Stimulated activated naive CD8-positive, alpha-beta T cell treated with anti-CD3 and anti-CD28 coated beads, Interleukin-15, Interleukin-2, amounts not matched to agents 100 ng/mL and 50 ng/mL, for 24 hours (primary cell): ENCODE data around the gene SORCS2.
A peak's percentile ranks its signal among the peaks of the same experiment; 100 is the strongest.

Experiments used
- H3K27ac Mint-ChIP-seq: one replicate; pipeline ENCODE4 v1.8.0; 2021; ENCODE audit warnings: mild to moderate bottlenecking, mixed read lengths
- H3K27me3 Mint-ChIP-seq: one replicate; pipeline ENCODE4 v1.8.0; 2021; ENCODE audit warnings: mixed read lengths
- H3K36me3 Mint-ChIP-seq: one replicate; pipeline ENCODE4 v1.8.0; 2021; ENCODE audit warnings: low read depth, mixed read lengths
- H3K4me1 Mint-ChIP-seq: one replicate; pipeline ENCODE4 v1.8.0; 2021; ENCODE audit warnings: low read depth, mixed read lengths
- H3K4me3 Mint-ChIP-seq: one replicate; pipeline ENCODE4 v1.8.0; 2021; ENCODE audit warnings: mild to moderate bottlenecking, mixed read lengths
- H3K9me3 Mint-ChIP-seq: one replicate; pipeline ENCODE4 v1.8.0; 2021; ENCODE audit warnings: mixed read lengths

SORCS2 gene

DNA sequence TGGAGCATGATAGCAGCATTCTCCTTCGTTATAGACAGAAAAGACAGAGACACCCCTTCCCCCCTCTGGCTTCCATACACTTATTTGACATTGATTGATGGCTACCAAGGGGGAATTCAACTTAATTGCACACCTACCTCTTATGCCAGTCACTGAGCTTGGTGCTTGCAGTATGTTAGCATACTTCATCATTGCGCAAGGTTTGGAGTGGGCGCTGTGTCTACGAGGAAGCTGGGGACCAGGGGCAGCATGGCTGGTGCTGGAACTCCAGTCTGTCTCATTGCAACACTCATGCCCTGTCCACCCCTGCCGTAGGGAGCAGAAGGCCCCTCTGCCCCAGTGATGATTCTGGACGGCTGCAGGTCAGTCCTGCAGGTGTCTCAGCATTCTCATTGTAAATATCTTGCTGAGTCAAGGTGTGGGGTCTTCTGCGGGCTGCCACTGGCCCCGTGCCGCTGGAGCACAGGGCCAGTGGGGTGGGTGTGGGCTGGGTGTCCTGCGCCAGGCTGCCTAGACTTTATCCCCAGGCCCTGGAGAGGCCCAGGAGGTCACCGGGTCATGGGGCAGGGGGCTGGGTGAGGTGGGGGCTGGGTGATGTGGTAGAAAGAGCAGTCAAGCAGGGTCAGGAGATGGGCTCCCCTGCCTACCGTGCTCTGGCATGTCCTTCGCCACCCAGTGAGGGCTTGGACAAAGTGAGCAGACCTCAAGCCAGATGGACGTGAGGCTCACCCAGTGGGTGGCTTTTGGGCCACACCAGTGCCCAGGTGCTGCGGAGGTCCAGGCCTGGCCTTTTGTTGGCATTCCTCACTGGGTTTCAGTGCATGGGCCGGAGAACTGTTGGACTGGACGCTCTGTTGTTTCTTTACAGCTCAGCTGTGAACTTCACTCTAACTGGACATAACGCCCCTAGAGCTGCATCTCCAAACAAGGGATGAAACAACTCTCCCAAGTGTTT lies 156.9 kb downstream of the SORCS2 start:
- H3K4me3 Mint-ChIP-seq: no peak overlapping the region
- H3K36me3 Mint-ChIP-seq: no peaks in the 10 kb centered on the region
- H3K27ac Mint-ChIP-seq: no peak overlapping the region
- H3K9me3 Mint-ChIP-seq: peaks cover 9% of the 10 kb centered on the region
- H3K27me3 Mint-ChIP-seq: peaks cover 8% of the 10 kb centered on the region
- no peaks in the 10 kb centered on the region for H3K4me1 Mint-ChIP-seq

DNA sequence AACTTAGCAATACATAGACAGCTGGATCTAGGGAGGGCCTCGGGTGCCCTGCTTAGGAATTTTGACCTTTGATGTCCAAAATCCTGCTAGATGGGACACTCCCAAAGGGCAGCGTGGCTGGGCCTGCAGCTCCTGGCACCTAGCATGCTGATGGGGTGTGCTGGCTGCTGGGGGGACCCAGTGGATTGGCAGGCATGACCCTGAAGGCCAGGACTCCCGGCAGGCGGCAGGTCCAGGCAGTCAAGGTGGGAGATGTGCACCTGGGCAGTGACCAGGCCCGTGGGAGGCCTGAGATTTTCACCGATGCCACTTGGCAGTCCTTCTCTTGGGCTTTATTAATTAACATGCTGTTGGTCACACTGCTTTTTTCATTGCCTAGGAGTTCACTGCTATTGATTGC lies 158.1 kb downstream of the SORCS2 start:
- no peaks in the 10 kb centered on the region for H3K36me3 Mint-ChIP-seq

DNA sequence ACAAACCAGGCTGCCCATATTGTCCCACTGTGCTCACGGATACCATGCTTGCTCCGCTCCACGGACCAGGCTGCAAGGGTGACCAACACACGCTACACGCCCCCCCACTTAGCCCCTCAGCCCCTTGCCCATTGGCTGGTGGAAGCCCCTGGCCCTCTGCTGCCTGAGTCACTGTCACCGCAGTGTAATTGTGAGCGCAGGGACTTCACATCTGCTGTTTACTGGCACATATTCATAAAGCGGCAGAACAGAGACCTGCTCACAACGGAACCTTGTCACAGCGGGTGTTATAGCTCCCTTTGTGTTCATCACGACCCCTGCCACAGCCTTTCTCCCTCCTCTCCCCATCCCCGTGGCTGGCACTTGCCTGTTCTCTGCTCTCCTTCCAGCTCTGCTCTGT lies 158.7 kb downstream of the SORCS2 start:
- Mint-ChIP-seq H3K4me1 (no peaks in the 10 kb centered on the region), H3K27me3 (peaks cover 8% of the 10 kb centered on the region), H3K4me3 (no peak overlapping the region), H3K27ac (peak overlapping the region; percentile 7), H3K9me3 (peaks cover 9% of the 10 kb centered on the region), H3K36me3 (no peaks in the 10 kb centered on the region)

More for the DNA sequence above, 158.1 kb downstream of the SORCS2 start:
- peaks cover 8% of the 10 kb centered on the region for H3K27me3 Mint-ChIP-seq
- H3K4me1 Mint-ChIP-seq: no peaks in the 10 kb centered on the region
- no peak overlapping the region for H3K4me3 Mint-ChIP-seq
- H3K9me3 Mint-ChIP-seq: peaks cover 9% of the 10 kb centered on the region
- no peak overlapping the region for H3K27ac Mint-ChIP-seq

DNA sequence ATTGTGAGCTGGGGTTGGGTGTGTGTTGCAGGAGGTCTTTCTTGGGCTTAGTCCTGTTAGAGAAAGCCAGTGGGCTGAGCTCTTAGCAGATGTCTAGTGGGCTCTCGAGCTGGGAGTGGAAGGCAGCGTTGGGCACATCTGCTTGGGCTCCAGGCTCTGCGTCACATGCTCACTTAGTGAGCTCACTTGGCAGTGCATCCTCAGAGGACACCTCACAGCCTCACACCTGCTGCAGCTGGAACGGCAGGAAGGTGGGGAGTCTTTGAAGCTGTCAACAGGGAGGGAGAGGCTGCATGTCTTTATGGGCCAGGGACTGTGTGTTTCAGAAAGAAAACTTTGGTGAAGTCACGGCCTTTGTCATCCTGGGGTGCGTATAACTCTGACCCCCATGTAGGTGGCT lies 160.1 kb downstream of the SORCS2 start:
- H3K27me3 Mint-ChIP-seq: peaks cover 8% of the 10 kb centered on the region
- no peak overlapping the region for H3K27ac Mint-ChIP-seq
- no peak overlapping the region for H3K4me3 Mint-ChIP-seq
- no peaks in the 10 kb centered on the region for H3K36me3 Mint-ChIP-seq
- no peaks in the 10 kb centered on the region for H3K4me1 Mint-ChIP-seq
- peaks cover 4% of the 10 kb centered on the region for H3K9me3 Mint-ChIP-seq

DNA sequence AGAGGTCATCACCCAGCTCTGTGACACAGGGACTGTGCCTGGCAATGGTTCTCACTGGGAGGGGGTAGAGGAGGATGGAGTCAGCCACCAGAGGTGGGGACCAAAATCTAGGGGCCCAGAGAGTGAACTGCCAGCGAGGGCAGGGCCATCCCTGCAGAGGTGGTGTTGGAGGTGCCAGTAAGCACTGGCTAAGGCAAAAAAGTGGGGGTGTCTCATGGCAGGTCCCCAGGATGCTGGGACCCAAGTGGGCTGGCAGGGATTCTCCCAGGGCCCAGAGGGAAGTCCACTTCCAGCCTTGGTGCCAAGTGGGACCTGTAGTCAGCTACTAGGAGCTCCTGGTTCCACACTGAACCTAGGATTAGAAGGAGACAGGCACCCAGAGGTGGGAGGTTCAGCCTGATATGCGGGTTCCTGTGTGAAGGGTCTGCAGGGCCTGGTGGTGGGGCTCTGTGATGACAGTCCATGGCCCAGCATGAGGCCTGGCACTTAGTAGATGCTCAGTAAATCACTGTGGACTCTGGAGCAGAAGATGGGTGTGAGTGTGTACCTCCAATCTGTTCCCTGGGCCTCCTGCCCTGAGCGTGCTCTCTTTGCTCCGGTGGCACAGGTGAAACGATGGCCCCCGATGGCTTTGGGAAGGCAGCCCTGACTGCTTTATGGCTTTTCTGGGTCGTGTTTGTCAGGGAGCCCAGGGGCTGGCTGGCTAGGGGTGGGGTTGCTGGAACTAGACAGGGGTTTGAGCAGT lies 160.9 kb downstream of the SORCS2 start:
- no peaks in the 10 kb centered on the region for H3K9me3 Mint-ChIP-seq
- no peak overlapping the region for H3K4me3 Mint-ChIP-seq
- H3K36me3 Mint-ChIP-seq: no peaks in the 10 kb centered on the region
- H3K4me1 Mint-ChIP-seq: no peaks in the 10 kb centered on the region
- peaks cover 8% of the 10 kb centered on the region for H3K27me3 Mint-ChIP-seq
- no peak overlapping the region for H3K27ac Mint-ChIP-seq

DNA sequence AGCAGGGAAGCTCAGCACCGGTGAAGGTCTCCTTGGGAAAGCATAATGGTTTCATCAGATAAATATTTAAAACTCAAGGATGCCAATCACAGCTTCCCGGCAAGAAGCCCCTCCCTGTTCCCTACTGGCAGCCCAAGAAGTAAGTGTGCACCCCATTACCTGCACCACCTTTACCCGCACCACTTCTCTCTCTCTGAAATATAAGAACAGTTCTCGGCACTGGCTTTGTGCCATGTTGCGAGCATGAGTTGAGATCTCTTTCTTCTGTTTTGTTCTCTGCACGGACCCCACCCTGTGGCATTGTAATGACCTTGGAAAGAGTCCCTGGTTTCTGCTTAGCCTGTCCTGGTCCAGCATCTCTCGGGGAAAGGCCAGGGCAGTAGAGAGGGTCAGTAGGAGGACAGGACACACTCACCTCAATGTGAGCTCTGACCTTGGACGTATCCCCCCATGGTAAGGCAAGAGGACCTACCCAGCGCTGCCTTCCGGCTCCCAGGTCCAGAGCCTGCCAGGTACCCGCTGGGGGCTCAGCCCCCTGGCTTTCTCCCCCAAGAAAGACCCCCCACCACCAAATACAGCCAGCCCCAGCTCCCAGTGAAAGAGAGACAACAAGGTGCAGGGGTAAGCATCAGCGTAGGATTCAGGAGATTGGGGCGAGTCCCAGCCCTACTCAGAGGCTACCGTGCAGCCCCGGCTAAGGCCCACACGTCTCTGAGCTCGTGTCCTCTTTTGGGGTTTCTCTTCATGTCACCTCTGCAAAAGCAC lies 161.7 kb downstream of the SORCS2 start:
- Mint-ChIP-seq H3K27ac (no peak overlapping the region), H3K27me3 (peaks cover 8% of the 10 kb centered on the region), H3K36me3 (no peaks in the 10 kb centered on the region), H3K4me1 (no peaks in the 10 kb centered on the region), H3K9me3 (no peaks in the 10 kb centered on the region), H3K4me3 (no peak overlapping the region)

DNA sequence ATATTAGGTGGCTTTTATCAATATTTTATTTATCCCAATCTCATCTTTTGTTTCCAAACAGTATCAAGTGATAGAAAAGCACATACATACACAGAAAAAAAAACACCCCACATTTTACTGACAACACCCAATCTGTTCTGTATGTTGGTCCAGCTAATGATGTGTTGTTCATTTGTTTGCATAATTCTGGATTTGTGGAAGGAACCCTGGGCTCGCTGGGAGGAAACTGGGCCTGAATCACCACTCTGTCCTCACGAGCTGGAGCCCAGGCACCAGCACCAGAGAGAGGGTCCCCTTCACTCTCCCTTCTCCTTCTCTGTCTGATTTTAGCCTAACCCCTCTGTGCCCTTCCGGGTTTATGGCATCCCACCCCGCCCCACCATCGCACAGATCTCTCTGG lies 162.6 kb downstream of the SORCS2 start:
- no peak overlapping the region for H3K4me3 Mint-ChIP-seq
- no peaks in the 10 kb centered on the region for H3K9me3 Mint-ChIP-seq
- H3K4me1 Mint-ChIP-seq: no peaks in the 10 kb centered on the region
- peaks cover 8% of the 10 kb centered on the region for H3K27me3 Mint-ChIP-seq
- H3K27ac Mint-ChIP-seq: no peak overlapping the region
- H3K36me3 Mint-ChIP-seq: no peaks in the 10 kb centered on the region

DNA sequence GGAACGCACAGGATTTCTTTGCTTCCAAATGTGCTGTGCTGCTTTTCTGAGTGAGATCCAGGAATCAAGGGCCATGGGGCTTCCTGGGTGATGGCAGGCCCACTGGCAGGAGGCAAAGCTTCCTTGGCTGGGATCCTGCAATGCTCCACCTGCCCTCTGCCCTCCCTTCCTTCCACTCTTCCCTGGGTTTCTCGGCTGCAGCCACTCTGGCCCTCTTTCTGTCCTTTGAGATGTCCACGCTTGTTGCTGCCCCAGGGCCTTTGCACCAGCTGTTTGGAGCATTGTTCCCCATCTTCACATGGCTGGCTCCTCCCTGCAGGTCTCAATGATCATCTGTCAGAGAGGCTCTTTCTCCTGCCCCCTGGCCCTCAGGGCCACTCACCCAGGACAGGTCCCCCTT lies 163.5 kb downstream of the SORCS2 start:
- Mint-ChIP-seq H3K4me1 (no peaks in the 10 kb centered on the region), H3K36me3 (no peaks in the 10 kb centered on the region), H3K4me3 (no peak overlapping the region), H3K27ac (no peak overlapping the region), H3K9me3 (no peaks in the 10 kb centered on the region), H3K27me3 (peaks cover 8% of the 10 kb centered on the region)

DNA sequence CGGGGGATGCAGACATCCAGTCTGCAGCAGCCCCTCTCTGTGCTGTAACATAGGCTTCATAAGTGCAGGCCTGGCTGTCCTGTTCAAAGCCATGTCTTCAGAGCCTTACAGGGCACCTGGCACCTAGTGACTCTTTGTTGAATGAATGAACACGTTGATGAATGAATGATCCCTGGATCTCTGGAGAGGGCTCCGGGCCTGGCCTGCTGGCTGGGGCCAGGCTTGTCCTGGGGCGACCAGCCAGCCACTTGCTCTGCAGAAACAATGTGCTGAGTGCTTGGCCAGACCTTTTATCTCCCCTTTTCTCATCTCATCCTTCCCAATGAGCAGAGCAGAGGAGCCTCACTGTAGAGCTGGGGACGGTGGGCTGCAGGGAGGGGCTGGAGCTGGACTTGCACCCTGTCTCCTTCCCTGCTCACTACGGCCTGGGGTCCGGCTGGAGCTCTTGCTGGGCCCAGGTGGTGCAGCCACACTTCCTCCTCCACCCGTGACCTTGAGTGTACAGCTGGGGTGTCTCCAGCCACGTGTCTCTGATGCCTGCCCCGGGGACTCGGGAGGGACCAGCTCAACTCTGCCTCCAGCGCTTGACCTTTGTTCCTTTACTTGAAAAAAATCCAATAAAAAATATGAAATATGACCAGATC lies 164.5 kb downstream of the SORCS2 start:
- Mint-ChIP-seq H3K9me3 (no peaks in the 10 kb centered on the region), H3K27ac (no peak overlapping the region), H3K27me3 (peaks cover 7% of the 10 kb centered on the region), H3K4me3 (no peak overlapping the region), H3K4me1 (no peaks in the 10 kb centered on the region), H3K36me3 (no peaks in the 10 kb centered on the region)

DNA sequence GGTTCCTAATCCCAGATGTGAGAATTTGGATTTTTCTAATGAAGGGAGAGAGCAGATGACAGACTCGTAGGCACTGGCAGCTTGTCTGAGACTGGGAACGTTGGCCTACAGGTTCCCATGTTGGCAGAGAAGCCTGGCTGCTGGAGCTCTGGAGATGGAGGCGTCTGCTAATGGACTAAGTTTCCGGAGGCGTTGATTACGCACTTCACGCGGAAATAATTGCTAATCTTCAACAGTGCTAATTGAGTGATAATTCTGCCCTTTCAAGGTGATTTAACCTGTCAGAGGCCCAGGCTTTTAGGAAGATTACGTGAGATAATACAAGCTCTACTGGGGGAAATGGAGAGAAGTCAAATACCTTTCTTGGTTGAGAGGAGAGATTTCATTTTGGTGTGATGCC lies 165.0 kb downstream of the SORCS2 start:
- Mint-ChIP-seq H3K9me3 (no peaks in the 10 kb centered on the region), H3K27ac (no peak overlapping the region), H3K36me3 (no peaks in the 10 kb centered on the region), H3K27me3 (peaks cover 1% of the 10 kb centered on the region), H3K4me3 (no peak overlapping the region), H3K4me1 (no peaks in the 10 kb centered on the region)

DNA sequence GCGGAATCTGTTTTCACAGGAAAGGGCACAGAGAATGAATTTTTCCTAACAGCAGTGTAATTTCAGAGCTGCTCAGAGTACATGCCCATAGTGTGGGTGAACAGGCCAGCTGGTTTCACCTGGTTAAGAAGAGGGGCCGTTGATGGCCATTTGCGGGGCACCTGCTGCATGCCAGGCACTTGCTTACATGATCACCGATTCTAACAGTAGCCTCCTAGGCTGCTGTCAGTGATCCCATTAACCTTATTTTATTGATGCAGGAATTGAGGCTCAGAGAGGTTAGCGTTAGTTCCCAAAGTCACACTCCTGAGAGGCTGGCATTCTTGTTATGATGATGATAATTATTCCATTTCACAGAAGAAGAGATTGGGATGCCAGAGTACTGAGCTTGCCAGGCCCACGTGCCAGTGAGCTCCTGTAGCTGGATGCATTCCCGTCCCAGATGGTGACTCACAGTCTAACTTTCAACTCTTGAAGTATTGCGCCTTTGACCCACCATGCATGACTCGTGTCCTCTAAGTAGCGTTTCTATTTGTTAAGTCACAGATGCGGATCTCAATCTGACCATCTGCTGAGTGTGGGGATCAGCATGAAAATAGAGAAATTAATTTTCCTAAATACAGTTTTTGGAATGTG lies 165.9 kb downstream of the SORCS2 start:
- H3K27ac Mint-ChIP-seq: no peak overlapping the region
- no peaks in the 10 kb centered on the region for H3K9me3 Mint-ChIP-seq
- H3K36me3 Mint-ChIP-seq: no peaks in the 10 kb centered on the region
- H3K27me3 Mint-ChIP-seq: no peaks in the 10 kb centered on the region
- H3K4me1 Mint-ChIP-seq: no peaks in the 10 kb centered on the region
- H3K4me3 Mint-ChIP-seq: no peak overlapping the region

DNA sequence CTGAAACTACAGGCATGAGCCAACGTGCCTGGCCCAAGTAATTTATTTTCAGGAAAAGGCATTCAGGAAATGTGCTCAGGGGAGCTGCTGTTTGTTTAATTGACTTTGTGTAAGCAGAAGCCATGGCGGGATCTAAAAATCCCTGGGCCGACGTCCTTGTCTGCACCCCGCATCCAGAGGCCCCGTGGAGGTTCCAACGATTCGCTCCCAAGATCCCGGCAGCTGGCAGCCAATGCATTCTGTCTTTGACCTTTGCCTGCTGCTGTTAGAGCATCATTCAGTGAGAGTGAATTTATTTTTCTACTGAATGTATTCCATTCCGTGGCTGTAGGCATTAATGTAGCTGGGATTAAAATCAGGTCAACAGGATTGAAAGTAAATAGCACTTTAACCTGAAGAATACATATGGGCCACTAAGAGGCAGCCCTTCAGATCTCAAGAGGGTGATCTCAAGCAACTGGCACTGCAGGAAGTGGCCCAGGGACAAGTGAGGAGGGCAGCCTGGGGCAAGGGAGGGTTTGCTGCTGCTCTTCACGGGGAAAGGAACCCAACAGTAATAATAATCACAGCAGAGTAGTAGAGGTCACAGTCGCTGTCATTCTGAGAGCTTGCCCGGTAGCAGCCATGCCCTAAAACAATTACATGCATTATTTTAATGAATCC lies 167.2 kb downstream of the SORCS2 start:
- Mint-ChIP-seq H3K4me3 (no peak overlapping the region), H3K9me3 (no peaks in the 10 kb centered on the region), H3K4me1 (no peaks in the 10 kb centered on the region), H3K36me3 (no peaks in the 10 kb centered on the region), H3K27me3 (no peaks in the 10 kb centered on the region), H3K27ac (no peak overlapping the region)

DNA sequence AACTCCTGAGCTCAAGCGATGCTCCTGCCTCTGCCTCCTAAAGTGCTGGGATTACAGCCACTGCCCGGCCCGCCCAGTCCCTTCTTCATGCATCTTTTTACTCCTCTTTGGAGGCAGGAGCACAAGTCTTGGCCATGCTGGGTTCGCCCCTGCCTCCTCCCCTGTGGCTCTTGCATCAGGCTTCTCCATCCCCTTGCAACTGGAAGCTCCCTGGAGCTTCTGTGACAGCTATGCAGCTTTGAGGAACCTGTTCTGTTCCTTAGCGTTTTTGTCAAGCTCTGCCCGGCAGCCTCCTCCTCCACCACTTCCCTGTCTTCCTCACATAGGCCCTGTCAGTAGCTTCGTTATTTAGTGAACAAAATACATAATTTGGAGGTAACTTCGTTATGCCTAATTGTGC lies 168.5 kb downstream of the SORCS2 start:
- Mint-ChIP-seq H3K9me3 (no peaks in the 10 kb centered on the region), H3K27me3 (no peaks in the 10 kb centered on the region), H3K4me1 (no peaks in the 10 kb centered on the region), H3K27ac (no peak overlapping the region), H3K36me3 (no peaks in the 10 kb centered on the region), H3K4me3 (no peak overlapping the region)
